NCI-H2107 treated with DMSO at 0.1 percent for 48 hours (cell line): ENCODE data around the gene MRM2.
A peak's percentile ranks its signal among the peaks of the same experiment; 100 is the strongest.
"Not testable (repeated sequence)": the region's sequence is repeated elsewhere in the genome, so short reads cannot be mapped to it uniquely, and the experiment has no call there.

Source experiments
- DNase-seq: peaks from one replicate; lab custom pipeline; 2025; ENCODE audit not compliant: unreplicated experiment; lab: John Stamatoyannopoulos, UW

The MRM2 gene

DNA sequence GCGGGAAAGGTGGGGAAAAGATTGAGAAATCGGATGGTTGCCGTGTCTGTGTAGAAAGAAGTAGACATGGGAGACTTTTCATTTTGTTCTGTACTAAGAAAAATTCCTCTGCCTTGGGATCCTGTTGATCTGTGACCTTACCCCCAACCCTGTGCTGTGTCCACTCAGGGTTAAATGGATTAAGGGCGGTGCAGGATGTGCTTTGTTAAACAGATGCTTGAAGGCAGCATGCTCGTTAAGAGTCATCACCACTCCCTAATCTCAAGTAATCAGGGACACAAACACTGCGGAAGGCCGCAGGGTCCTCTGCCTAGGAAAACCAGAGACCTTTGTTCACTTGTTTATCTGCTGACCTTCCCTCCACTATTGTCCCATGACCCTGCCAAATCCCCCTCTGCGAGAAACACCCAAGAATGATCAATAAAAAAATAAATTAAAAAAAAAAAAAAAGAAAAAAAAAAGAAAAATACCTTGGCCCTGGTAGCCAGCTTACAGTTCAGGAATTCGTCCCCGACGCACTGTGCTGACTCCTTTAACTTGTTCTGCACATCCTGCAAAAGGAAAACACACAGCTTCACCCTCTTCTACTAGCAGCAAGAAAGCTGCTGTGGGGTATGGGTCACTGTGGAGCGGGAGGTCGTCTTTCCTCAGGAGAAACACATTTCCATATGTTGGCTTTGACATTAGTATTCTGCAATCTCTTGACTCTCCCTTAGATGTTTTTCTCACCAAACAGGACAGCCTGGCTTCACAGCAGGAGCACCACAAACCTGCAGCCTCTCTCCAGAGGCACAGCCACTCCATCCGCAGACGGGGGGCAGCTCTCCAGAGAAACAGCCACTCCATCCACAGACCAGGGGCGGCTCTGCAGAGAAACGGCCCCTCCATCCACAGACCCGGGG, 27.3 kb upstream of the MRM2 start:
- not testable (repeated sequence) for DNase-seq

DNA sequence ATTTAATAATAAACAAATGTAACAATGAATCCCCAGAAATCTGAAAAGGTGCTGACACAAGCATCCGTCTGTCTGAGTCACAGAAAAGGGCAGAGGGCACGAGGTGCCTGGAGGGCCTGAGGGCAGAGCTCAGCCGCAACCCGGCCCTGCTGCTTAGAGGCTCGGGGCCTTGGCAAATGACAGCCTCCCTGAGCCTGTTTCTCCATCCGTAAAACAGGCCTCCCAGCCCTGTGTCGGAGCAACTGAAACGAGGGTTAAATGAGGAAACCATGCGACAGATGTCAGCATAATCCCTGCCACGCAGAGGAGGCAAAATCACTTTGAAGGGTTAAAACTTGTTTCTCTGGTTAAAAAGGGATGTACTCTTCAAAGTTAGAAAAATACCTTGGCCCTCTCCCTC, 24.9 kb upstream of the MRM2 start:
- DNase-seq, result no peak

- DNase-seq, result no peak
Measured at GRCh38 chr7:2264158-2264557, 22.2 kb upstream of the MRM2 start.

DNA sequence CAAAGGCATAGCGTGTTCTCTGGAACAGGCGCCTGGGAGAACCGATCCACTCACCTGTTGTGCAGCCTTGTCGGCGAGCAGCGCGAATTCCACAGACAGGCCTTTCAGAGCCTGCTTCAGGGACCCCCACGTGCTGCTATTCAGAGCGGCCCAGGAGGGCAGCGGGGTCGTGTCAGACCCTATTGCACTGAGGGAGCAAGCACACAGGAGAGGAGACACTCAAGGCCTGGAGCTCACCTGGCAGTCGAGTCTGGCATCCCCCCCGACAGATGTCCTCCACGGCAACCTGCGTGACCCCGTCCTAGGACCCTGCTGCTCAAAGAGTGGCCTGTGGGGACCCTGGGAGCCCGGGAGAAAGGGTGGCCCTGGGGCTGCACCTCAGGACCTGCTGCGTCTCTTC, 21.2 kb upstream of the MRM2 start:
- no peak for DNase-seq

DNA sequence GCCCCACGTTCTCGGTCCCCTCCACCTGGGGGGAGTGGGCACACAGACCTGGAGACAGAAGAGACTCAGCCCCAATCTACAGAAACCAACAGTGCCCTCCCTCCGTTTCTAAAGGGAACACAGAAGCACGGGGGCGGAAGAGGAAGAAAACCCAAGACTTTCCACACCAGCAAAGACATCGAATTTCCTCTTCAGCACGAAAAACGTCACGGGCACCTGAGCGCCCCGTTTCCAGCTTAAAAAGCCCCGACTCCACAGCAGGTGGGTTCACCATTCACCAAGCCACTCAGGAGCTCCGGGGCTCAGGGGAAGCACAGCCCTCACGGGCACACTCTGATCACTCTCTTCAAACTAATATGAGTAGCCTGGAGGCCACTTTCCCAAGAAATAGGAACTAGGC, 19.6 kb upstream of the MRM2 start:
- DNase-seq, result no peak

DNA sequence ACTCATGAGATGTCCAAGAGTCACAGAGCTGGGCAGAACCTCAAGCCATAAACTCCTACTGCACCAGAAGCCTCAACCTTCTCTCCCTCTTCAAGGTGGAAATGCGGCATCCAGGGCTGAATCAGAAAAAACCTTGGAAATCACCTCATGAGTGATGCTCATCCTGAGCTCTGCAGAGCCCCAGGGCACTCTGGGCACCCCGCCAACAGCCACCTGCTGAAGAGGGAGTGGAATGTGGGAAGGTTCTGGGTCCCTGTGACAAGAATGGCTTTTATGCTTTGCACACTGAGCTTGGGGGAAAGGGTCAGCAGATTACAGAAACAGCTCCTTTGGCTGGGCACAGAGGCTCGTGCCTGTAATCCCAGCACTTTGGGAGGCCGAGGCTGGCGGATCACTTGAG, 18.8 kb upstream of the MRM2 start:
- DNase-seq, result peak; percentile 80

DNA sequence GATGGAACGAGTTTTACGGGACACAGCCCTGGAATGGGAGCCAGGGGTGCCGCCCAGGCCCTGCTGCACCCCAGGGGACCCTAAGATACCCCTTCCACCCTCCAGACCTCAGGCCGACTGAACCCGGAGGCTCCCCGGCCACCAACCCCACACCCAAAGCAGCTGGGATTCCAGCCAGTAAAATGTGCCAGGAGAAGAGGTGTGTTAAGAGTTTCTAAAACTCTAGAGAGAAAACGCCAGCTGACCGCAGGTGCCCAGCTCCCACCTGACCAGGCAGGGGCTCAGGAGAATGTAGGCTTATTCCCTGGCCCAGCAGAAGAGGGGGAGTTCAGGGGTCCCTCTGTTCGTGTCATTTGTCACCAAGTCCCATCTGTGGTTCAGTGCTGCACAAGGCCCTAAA, 17.5 kb upstream of the MRM2 start:
- DNase-seq, result no peak

GRCh38 chr7:2258661-2259365, 16.8 kb upstream of the MRM2 start:
- DNase-seq, result no peak

DNA sequence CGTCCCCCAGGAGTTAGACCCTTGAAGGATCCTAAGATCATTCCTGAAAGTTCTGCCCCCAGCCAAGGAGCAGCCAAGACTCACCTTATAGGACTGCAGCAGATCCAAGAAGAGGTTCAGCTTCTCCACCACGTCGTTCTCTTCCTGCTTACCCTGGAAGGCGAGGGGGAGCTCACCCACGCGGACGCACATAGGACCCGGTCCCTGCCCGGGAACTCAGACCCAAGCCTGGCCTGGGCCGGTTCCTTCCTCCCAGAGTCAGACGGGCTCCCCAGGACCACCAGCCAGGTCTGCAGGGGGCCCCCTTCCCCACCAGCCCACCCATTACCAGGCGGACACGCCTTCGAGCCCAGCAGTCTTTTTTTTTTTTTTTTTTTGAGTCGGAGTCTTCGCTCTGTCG, 15.6 kb upstream of the MRM2 start:
- DNase-seq, result no peak

- no peak for DNase-seq
Measured at GRCh38 chr7:2257046-2257551, 15.1 kb upstream of the MRM2 start.

DNA sequence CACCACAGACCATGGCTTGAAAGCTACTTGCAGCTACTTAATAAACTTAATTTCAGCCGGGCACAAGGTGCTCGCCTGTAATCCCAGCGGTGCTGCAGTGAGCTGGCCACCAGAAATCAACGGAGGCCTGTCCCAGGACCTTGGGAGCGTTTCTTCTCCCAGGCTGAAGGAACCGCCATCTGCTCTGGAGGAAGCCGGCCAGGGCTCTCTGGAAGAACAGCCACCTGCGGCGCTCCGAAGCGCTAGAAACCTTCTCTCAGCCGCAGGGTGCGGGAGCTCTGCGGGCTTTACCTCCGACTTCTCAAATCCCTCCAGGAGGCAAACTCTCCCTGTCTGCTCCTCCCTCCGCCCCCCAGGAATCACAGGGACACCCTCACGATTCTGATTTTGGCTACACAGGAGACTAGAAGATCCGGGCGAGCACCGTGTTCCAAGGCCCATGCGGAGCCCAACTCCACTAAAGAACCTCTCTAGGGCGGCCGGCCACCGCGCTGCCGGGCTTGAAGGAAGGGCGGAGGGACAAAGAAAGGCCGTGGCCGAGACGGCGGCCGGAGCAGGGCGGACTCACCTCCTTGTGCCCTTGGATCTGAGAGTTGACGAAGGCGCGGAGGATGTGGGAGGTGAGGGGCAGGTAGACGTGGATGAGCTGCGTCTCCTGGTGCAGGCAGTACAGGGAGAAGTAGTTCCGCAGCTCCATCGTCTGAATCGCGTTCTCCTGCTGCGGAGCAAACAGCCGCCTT, 14.5 kb upstream of the MRM2 start:
- DNase-seq, result no peak

- DNase-seq, result no peak
Measured at GRCh38 chr7:2255145-2256139, 13.4 kb upstream of the MRM2 start.

GRCh38 chr7:2254429-2255144, 12.6 kb upstream of the MRM2 start:
- DNase-seq, result no peak

DNA sequence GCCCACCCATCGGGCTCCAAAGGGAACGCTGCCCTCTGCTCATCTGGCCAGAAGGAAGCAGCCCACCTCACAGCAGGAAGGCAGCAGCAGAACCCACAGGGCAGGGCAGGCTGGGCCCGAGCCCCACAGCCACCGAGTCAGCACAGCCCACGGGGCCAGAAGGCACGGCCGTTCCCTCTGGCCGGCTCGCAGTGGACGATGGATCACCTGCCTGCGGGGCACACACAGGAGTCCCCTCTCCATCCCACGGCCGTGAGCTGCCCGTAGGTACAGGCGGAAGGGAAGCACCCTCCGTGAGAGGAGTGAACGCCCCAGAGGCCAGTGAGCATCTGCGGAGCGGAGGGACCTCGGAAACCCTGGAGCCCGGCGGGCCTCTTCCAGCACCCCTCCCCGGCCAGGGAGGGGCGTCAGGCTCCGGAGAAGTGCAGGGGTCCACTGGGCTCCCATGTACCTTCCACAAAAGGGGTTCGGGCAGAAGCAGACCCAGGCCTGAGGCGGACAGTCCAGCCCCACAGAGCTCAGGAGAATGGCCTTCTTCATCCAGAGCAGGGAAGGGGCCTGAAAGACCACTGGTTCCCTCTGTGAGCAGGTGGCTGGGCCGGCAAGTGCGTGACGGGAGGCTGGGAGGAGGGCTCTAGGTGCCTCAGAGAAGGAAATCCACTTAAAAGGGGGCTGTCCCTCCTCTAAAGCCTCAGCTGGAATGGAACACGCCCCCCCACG, 11.7 kb upstream of the MRM2 start:
- DNase-seq, result no peak

- no peak for DNase-seq
Measured at GRCh38 chr7:2253021-2253420, 11.0 kb upstream of the MRM2 start.

GRCh38 chr7:2251841-2252771, 10.1 kb upstream of the MRM2 start:
- no peak for DNase-seq

- no peak for DNase-seq
Measured at GRCh38 chr7:2251381-2251780, 9.4 kb upstream of the MRM2 start.

- no peak for DNase-seq
Measured at GRCh38 chr7:2249744-2250323, 7.8 kb upstream of the MRM2 start.
